Right lobe of liver (tissue), 4 donors: Measurements from ENCODE around the gene IGFBP1.

Experiments
- POLR2A ChIP-seq: fragments of 450-650 bp; IDR thresholded peaks from one replicate; pipeline ENCODE4 v1.6.1; 2017; ENCODE audit warnings: antibody characterized with exemption, mild to moderate bottlenecking
- TF ChIP-seq, protein P1 (sequence below), 4 donors: fragments of 200-600 bp in 3 of 4; fragments of 450-650 bp in 1 of 4; IDR thresholded peaks; one replicate each; pipeline versions ENCODE4 v1.5.1 to v1.8.0; 2016 to 2022; ENCODE audit warnings: antibody characterized with exemption in 4 of 4, mild to moderate bottlenecking in 2 of 4
- donor health status: DM: no; HTN: no; CAD: no.
- donor health status: DM: no; HTN: no; CAD: no.
- donor health status: DM: no; HTN: yes; CAD: no.

DNA sequence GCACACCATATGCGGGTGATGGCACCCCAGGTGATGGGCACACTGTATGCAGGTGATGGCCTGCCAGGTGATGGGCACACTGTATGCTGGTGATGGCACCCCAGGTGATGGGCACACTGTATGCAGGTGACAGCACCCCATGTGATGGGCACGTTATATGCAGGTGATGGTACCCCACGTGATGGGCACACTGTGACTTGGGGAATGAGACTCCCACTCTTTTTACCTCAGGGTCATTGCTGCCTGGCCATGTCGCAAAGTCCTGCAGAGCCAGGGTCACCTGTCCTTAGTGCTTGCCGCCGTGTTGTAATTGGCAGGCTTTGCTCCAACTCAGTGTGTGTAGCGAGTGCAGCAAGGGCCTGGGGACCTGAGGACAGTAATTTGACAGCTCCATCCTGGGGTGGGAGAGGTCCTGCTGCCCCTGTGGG, 7.8 kb upstream of the IGFBP1 start:
- TF ChIP-seq POLR2A, result no peak
- TF ChIP-seq, protein P1, sequence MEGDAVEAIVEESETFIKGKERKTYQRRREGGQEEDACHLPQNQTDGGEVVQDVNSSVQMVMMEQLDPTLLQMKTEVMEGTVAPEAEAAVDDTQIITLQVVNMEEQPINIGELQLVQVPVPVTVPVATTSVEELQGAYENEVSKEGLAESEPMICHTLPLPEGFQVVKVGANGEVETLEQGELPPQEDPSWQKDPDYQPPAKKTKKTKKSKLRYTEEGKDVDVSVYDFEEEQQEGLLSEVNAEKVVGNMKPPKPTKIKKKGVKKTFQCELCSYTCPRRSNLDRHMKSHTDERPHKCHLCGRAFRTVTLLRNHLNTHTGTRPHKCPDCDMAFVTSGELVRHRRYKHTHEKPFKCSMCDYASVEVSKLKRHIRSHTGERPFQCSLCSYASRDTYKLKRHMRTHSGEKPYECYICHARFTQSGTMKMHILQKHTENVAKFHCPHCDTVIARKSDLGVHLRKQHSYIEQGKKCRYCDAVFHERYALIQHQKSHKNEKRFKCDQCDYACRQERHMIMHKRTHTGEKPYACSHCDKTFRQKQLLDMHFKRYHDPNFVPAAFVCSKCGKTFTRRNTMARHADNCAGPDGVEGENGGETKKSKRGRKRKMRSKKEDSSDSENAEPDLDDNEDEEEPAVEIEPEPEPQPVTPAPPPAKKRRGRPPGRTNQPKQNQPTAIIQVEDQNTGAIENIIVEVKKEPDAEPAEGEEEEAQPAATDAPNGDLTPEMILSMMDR (IDR thresholded peaks at IDR 0.05), result no peak
